GM21529 (cell line): ENCODE results near the gene HDHD3.
A peak's percentile ranks its signal among the peaks of the same experiment; 100 is the strongest.
"Not testable (repeated sequence)": the region's sequence is repeated elsewhere in the genome, so short reads cannot be mapped to it uniquely, and the experiment has no call there.

ENCODE experiments used
- ATAC-seq: cut with Tn5 transposase; IDR thresholded peaks from one replicate; pipeline ENCODE4 v1.9.1; 2021; ENCODE audit not compliant: unreplicated experiment

The HDHD3 gene

DNA sequence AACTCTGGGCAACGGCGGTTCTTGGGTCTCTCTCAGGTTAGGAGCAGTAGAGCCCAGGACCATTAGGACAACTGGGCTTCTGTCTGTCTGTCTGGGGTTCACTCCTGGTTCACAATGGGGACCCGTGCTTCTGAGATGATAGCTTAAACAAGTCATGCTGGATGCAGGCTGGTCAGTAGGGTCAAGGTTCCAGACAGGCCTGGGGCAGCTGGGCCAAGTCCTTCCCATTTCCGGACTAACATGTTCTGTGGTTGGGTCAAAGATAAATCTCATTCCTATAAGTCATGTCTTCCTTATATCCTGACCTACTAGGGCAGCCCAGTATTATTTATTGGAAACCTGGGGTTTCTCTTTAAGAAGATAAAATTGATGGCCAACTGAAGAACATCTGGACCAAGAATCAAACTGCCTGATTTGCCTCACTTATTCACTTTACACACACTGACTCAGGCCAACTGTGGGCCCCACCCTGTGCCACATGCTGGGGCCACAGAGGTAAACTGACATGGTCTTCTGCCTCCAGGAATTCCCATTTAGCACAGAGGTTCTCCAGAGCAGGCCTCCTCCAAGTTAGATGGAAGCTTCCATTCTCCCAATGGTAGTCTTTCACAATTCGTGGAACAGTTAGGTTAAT, 8.3 kb downstream of the HDHD3 start:
- no peak for ATAC-seq

DNA sequence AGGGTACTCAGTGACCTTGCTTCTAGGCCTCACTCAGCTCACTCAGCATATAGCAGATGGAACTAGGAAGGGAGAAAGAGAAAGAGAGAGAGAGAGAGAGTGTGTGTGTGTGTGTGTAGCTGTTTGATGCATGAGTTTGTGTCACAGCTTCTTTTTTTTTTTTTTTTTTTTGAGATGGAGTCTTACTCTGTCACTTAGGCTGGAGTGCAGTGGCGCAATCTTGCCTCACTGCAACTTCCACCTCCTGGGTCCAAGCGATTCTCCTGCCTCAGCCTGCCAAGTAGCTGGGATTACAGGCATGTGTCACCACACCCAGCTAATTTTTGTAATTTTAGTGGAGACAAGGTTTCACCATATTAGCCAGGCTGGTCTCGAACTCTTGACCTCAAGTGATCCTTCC, 11.1 kb downstream of the HDHD3 start:
- not testable (repeated sequence) for ATAC-seq

DNA sequence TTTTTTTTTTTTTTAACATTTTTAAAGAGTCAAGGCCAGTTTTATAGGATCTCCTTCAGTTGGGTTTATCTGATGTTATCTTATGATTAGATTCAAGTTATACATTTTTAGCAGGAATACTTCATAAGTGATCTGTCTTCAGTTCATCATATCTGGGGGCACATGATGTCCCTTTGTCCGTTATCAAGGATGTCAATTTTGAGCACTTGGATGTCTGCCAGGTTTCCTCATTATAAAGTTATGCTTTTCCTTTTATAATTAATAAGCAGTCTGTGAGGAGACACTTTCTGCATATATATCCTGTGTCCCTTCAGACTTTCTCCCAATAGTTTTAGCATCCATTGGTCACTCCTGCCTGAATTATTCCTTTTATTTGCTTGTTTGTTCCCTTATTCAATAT, 11.8 kb downstream of the HDHD3 start:
- ATAC-seq = no peak

DNA sequence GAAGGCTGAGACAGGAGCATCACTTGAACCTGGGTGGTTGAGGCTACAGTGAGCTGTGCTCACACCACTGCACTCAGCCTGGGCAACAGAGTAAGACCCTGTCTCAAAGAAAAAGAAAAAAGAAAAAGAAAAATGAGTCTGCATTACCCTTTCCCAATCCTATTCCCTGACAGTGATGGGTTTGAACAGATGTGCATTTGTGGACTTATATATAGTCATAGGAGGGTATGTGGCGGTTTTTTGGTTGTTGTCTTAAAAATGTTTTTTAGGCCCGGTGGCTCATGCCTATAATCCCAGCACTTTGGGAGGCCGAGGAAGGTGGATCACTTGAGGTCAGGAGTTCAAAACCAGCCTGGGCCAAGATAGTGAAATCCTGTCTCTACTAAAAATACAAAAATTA, 13.4 kb downstream of the HDHD3 start:
- ATAC-seq = no peak

DNA sequence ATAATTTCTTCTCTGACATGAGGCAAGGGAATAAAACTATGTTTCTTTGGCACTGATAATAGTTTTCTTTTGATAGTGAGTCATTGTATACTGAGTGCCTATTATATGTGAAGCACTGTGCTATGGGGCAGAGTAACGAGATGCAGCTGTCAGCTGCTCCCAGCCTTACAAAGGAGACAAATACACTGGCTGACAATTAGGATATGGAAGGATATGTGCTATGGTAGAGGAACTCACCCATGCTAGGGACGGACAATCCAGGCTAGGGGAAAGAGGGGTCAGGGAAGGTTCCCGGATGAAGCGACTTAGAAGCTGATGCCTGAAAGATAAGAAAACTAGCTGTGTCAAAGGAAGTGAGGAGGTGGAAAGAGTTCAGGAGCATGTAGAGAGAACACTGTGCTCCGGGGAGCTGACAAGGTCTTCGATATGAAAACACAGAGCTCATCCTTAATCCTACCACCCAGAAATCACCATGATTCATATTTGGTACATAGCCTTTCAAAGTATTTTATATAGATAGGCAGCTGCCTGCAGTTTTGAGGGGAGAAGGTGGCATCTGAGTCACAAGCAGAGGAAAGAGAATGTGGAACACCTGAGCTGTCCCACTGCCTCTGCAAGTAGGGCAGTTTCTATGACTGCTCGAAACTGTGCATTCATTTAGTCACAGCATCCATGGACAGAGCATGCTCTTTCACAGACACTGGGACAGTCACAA, 15.3 kb downstream of the HDHD3 start:
- no peak for ATAC-seq

DNA sequence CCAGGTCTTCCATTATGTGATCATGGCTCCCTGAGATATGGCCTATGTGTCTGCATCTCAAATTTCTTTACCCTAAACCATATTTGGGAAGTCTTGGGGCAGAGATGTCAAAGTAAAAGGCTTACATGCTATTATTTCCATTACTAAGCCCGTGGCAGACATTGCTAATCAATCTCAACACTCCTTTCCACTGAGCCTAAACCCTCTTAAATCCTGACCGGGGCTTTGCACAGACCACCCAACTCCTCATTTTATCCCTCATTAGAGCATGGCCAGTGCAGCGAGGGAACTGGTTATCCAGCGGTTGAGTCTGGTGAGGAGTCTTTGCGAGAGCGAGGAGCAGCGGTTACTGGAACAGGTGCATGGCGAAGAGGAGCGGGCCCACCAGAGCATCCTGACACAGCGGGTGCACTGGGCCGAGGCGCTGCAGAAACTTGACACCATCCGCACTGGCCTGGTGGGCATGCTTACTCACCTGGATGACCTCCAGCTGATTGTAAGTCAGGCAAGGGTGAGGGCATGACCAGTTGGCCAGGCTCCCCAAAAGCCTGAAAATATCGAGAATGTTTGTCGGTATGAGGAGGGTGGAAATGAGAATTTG, 16.4 kb downstream of the HDHD3 start:
- no peak for ATAC-seq

DNA sequence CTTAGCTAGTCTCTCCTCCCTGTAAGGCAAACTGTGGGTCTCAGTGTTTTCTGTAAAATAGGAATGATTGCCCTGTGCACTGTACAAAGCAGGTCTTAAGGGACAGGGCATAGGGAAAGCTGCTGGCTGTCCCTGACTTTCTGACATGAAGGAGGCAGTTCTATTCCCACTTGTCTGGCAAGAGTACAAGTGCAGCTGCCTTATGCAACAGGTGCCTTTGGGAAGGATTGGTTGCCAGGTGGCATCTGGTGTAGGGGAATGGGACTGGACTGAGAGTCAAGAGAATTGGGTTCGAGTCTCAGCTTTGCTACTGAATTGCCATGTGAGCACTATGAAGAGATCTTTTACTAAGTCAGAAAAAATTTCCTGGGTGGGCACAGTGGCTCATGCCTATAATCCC, 17.4 kb downstream of the HDHD3 start:
- no peak for ATAC-seq

DNA sequence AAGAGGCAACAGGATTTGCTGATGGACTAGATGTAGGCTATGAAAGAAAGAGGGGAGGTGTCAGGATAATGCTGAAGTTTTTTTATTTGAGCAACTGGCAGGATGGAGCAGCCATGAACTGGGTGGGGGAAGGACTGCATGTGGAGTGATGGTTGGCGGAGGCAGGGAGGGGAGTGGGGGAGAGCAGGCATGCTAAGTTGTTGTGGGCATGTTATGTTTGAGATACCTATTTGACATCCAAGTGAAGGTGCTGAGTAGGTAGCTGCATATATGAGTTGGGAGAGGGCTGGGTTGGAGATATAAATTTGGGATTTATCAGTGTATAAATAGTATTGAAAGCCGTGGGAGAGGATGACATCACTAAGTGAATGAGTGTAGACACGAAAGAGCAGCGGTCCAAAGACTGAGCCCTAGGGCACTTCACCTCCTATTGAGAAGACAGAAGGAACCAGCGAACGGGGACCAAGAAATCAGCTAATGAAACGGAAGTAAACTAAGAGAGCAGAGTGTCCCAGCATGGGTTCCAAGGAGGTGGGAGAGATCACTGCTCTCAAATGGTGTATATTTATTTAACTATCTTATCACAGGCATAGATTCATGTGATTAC, 20.0 kb downstream of the HDHD3 start:
- ATAC-seq = no peak

DNA sequence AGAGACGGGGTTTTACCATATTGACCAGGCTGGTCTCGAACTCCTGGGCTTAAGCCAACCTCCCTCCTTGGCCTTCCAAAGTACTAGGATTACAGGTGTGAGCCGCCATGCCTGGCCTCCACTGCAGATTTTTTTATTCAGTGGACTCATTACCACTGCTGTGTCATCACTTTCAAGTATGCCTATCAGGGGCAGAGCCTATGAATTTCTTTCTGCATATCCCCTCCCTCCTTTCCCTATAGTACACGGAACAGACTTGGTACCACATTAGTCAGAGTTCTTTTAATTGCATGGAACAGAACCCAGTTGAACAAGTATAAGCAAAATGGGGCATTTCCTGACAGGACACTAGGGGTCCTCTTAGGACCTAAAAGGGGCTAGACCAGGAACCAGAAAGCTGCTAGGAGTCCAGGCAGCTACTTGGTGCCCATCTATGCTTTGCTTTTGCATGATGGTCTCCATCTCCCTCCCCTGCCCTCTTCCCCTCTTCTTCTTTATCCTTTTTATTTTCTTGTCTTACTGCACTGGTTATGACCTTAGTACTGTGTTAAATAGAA, 21.7 kb downstream of the HDHD3 start:
- no peak for ATAC-seq

DNA sequence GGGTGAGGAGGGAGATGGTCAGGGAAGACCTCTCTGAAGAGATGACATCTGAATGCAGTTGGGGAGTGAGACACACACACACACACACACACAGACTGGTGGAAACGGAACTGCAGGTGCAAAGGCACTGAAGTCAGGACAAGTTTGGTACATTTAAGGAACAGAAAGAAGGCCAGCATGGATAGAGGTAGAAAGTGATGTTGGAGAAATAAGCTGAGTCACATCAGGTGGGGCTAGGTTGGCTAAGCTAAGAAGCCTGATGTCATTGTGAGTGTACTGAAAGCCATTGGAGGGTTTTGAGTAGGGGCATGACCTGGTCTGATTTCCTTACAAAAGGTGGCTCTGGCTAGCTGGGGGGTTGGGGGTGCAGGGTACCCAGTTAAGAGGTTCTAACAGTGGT, 24.4 kb downstream of the HDHD3 start:
- no peak for ATAC-seq

DNA sequence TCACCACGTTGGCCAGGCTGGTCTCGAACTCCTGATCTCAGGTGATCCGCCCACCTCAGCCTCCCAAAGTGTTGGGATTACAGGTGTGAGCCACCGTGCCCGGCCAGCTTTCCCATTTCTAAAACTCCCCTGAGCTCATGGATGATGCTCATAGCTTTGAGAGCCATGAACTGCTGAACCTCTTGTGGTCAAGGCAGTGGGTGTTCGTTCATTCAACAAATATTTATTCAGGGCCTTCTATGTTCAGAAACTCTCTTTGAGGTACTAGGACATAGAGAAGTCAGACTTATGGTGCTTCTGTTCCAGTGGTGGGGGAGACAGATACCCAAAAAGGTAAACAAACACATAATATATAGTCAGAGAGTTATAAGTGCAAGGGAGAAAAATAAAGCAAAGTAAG, 24.8 kb downstream of the HDHD3 start:
- ATAC-seq = no peak

DNA sequence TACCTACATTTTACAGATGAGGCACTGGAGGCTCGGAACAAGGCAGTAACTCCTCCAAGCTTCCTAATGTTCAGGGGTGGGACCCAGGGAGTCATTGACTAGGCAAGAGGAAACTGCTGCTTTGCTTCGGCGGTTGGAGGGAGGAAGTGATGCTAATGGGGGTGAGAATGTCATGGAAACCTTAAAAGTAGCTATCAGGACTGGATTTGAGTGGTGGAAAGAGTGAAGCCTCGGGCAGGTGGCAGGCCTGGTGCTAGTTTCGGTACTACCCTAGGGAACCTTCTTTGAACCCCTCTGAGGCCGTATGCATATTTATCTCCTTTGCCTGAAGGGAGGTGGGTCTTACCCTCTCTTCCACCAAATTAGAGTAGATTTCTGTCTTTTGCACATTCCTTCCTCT, 25.8 kb downstream of the HDHD3 start:
- peak; percentile 47 for ATAC-seq

DNA sequence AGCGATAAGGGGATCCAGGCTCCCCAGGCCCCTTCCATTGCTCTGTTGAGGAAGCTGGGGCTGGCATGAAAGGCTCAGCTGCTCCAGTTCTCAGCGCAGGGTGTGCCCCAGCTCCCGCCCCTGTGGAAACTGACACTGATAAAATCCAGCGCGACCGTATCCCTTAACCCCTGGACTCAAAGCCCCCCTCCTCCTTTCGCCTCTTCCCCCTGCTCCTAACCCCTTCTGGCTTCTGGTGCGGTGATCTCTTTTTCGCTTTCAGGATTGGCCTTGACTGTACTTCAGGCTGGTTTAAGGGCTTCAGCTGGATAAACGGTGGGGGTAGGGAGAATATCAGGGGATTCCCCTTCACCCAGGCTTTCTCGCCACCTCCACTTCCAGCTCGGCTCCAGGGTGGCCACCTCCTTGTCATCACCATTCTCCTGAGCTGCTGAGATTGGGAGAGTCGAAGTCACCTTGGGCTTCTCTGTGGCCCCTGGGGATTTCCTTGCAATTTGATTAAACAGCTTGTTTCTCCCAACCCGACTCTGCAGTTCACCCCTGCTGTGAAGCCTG, 26.6 kb downstream of the HDHD3 start:
- ATAC-seq = peak; percentile 22

DNA sequence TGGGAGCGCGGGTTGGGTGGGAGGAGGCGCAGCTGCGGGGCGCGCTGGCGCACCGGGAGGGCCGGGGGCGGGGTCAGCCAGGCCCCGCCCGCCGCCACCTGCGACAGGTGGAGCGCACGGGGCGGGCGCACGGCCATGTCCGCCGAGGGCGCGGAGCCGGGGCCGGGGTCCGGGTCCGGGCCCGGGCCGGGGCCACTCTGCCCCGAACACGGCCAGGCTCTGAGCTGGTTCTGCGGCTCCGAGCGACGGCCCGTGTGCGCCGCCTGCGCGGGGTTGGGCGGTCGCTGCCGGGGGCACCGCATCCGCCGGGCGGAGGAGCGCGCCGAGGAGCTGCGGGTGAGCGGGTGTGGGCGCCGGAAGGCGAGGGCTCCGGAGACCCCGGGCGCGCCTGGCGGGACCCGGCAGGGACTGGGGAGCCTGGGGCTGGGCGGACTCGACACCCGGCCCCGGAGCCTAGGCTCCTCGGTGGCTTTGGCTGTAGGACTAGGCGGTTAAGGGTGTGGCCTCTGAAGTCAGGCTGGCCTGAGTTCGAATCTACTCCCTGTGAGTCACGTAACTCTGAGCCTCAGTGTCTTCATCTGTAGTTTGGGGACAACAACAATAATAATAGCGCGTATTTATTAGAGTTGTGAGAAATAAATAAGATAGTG, 27.2 kb downstream of the HDHD3 start, which contains the start of gene BSPRY:
TSS of gene BSPRY (plus strand) at position 97 of the 650 bp plus-strand sequence. CDS start at position 136, 39 bp downstream.
- ATAC-seq = peak; percentile 36

DNA sequence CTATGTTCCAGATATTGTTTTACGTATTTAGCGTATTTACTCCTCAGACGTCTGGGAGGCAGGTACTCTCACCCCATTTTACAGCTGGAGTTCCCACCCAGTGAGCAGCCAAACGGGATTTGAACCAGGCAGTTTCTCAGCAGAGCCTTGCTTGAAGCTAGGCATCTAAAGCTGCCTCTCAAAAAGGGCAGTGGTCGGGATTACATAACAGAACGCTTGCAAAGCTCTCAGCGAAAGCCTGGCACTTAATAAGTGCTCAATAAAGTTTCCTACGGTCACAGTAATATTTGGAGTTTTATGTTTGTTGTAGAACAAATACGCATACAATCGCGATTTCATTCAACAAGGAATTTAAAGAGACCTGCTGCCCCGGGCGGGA, 27.7 kb downstream of the HDHD3 start:
- ATAC-seq = no peak

DNA sequence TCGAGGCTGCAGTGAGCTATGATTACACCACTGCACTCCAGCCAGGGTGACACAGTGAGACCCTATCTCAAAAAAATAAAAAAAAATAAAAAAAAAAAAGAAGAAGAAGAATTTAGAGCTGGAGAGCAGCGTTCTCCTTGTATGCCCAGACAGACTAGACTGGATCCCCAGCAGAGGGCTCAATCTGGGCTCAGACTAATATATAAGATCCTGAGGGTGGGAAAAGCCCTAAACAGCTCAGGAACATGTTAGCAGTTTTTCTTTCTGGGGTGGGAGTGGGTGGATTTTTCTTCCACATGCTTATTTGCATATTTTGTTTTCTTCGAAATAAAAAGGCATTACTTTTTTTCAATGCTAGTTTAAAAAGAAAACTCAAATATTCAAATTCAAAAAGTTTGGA, 28.3 kb downstream of the HDHD3 start:
- ATAC-seq = no peak

DNA sequence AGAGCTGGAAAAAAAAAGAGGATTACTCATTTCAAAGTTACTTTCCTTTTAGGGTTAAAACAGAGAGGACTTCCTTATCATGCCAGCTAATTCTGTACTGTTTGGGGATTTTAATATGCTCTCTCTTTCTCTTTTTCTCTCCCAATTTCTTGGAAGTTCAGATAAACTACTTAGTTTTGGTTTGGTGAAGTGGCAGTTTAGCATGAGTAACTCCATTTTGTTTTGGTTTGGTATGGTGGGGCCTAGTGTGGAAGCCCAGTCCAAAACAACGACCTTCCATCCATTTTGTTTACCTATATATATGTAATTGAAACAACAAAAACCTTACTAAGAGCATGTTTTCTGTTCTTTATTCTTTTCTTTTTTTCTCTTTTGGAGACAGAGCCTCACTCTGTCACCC, 31.1 kb downstream of the HDHD3 start:
- no peak for ATAC-seq

DNA sequence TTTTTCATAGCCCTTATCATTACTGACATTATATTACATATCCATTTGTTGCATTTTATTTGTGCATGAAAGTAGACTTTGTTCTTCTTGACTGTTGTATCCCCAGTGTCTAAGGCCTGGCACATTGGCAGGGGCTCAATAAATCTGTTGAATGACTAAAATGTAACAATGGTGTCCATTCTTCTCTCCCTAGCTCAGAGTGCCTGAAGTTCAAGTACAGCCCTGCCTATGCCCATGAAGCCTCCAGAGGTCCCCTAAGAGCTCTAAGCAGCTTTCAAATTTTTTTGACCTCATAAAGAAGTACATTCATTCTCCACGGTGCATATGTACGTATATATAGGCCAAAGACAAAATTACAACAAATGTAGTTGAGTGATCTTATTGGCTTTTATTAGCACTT, 31.6 kb downstream of the HDHD3 start:
- ATAC-seq = no peak

DNA sequence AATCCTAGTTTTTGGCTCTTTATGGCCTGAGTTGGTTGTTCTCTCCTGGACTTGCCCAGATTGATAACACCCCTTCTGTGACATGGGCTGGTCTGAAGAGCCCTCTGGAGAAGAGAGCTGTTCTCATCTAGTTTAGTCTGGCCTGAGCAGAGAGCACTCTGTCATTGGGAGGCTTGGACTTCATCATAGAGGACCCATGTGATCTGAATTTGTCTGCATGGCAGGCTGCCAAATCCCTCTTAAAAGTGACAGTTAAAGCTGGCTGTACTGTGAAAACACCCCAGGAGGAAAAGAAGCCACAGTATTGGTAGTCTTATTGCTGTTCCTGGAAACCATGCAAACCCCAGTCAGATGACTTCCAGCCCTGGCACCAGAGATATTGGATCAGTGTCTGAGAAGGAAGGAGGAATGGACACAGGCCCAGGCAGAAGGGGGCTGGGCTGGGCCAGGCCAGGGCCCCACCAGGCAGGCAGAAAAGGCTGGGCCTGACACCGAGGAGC, 33.0 kb downstream of the HDHD3 start:
- ATAC-seq = no peak

DNA sequence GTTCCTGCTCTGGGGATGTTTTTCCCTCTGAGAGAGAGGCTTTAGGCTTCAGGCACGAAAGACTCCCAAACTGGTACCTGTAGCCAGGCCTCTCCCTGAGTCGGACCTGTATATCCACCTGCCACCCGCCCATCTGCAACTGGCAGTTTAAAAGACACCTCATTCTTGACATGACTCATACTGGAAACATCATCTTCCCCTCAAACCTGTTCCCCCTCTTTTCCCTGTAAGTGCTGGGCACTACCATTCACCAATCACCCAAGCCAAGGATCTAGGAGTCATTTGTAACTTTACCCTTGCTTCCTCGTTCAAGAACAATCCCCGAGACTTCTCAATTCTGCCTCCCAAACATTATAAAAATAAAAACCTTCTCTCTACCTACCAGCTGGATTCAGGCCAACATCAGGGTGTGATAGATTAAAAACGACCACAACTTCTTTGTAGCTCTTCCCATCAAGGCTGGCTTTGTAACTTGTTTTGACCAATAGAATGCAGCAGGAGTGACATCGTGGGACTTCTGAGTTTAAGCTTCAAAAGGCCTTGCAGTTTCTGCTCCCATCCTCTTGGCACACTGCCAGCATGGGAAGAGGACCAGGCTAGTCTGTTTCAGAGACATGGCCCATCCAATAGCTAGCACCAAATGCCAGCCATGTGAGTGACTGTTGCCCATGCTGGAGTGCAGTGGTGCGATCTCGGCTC, 34.9 kb downstream of the HDHD3 start:
- no peak for ATAC-seq
